Smooth muscle cell of trachea (primary cell): ENCODE measurements around the gene FGF7. TPM values are rescaled to one million over a fixed set of nuclear protein-coding genes. Genes with fewer than 3 reads are reported as not detected.

Experiments
- total RNA-seq: library from RNA; depleted of rRNA; stranded (reverse); fragments of >200 nt; gene quantifications from 2 replicates; pipeline ENCODE4 v1.2.1, GENCODE V29; 2014

Gene FGF7
- total RNA-seq = 203 and 278 TPM in 2 replicates

GRCh38 chr15:49423021-49423420 lies at the start of gene FGF7:
Gene FGF7 (plus strand): TSS chr15:49423242. CDS start chr15:49424298, 1,056 bp downstream.

Other genes starting within 250 kb of the FGF7 start
- 3.5 and 6.5 TPM in 2 replicates for gene FAM227B, start 197.6 kb downstream of the FGF7 start, total RNA-seq
- 50.3 and 61.0 TPM in 2 replicates for gene DTWD1, start 197.8 kb downstream of the FGF7 start, total RNA-seq